COLO829 (cell line): Measurements from ENCODE around the gene MCCC1.
"Not testable (repeated sequence)": the region's sequence is repeated elsewhere in the genome, so short reads cannot be mapped to it uniquely, and the experiment has no call there.

ENCODE experiments used
- DNase-seq: peaks from one replicate; pipeline ENCODE4 v3.0.0; 2012; ENCODE audit warnings: low spot score

Gene MCCC1

GRCh38 chr3:183046883-183047282, 52.4 kb downstream of the MCCC1 start:
- no peak for DNase-seq

DNA sequence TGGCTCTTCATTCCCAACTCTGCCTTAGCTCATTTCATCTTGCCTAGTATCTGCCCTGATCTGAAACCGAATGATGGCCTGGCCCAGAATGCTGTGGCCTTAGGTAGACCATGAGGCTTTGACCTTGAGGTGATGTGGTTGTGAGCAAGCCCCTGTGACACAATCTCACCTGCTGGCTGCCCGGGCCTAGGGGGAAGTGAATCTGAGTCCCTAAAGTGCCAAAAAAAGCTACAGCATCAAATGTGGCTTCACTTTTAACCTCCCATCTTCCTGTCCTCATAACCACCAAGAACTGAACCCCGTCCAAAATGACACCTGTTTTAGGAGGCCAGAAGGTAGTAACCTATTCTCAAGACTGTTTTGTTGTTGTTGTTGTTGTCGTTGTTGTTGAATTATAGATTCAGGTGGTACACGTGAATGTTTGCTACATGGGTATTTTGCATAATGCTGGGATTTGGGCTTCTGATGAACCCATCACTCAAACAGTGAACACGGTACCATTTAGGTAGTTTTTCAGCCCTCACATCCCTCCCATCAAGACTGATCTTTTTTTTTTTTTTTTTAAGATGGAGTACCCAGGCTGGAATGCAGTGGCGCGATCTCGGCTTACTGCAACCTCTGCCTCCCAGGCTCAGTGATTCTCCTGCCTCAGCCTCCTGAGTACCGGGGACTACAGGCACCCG, 54.6 kb downstream of the MCCC1 start:
- no peak for DNase-seq

DNA sequence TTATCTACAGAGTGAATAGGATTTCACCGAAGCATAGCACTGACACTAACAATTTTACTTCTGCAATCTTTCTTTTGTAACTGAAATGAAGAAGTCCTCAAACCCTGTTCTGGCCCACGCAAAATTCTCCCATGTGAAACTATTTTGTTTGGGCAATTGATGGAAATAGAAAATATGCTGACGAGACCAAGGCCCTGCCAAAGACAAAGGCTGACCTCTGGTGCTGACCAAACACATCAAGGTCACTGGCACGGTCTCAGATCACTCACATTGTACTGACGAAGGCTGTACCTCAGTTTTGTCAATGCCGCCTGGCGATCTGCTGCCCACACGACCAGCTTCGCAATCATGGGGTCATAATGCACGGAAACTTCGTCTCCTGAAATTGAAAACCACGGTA, 60.5 kb downstream of the MCCC1 start:
- no peak for DNase-seq

DNA sequence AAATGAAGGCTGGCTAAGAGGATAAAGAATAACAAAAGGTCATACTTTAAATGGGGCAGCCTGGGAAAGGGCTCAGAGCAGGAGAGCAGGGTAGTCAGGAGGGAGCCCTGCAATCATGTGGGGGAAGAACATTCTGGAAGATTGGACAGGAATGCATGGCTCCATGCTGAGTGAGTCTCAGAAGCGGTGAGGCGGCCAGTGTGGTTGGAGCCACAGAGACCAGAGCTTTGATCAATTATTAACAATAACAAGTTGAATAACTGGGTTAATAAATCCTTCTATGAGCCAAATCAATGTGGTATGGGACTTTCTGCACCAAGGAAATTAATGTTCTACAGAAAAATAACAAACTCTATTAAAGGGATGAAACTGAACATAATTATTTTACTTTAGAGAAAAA, 61.1 kb downstream of the MCCC1 start:
- no peak for DNase-seq

DNA sequence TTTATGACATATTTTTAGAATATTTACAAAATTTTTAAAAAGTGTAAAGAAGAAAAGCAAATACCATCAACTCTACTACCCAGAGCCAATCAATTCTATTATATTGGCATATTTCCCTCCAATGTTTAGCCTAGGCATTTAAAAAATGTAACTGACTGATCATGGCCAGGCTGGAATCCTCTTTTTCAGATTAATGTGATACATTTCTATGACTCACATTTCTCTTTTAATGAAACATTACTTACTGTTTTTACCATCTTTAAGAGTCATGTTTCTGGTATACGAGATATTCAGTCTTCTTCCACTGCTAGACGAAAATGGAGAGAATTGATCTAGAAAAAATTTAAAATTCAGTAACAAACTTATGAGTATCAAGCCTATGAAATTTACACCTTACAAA, 65.5 kb downstream of the MCCC1 start:
- DNase-seq = no peak

GRCh38 chr3:183032880-183033555, 66.3 kb downstream of the MCCC1 start:
- DNase-seq = no peak

DNA sequence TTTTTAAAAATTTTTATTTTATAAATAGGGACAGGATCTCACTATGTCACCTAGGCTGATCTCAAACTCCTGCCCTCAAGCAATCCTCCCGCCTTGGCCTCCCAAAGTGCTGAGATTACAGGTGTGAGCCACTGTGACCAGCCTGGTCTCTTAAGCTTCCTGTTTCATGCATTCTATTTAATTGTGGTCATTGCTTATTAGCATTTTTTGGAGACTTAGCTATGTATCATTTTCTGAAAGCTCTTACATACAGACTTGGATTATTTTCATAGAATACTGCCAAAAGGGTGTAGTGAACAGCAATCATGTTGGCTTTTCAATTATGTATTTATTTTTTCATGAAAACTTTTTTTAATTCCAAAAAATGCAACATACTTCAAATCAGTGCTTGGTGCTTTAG, 67.5 kb downstream of the MCCC1 start:
- DNase-seq = no peak

GRCh38 chr3:183028416-183028815, 70.9 kb downstream of the MCCC1 start:
- no peak for DNase-seq

DNA sequence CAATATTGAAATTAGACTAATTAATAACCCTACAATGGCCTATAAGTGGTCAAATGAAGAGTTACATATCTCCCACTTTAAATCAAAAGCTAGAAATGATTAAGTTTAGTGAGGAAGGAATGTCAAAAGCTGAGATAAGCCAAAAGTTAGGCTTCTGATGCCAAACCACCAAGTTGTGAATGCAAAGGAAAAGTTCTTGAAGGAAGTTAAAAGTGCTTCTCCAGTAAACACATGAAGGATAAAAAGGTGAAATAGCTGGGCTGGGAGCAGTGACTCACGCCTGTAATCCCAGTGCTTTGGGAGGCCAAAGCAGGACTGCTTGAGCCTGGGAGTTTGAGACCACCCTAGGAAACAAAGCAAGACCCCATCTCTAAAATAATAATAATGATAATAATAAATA, 72.0 kb downstream of the MCCC1 start:
- DNase-seq = no peak

GRCh38 chr3:183022936-183023516, 76.3 kb downstream of the MCCC1 start:
- no peak for DNase-seq

GRCh38 chr3:183018421-183019192, 80.7 kb downstream of the MCCC1 start:
- DNase-seq = no peak

DNA sequence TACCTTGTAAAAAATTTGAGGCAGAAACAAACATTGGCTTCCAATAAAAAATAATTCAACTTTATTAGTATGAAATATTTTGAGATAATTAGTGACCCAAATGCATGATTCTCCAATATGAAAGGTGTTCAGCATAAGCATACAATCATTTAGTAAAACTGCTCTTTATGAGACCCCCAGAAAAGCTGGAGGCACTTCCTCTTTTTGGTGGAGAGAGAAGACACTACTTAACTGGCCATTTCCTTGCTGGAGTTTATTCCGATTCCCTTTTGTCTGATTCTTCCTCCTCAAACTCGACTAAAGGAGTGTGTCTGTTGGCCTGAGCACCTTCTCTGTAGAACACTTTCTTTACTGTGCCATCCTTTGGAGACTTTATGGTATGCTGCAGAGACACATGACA, 84.1 kb downstream of the MCCC1 start:
- no peak for DNase-seq

DNA sequence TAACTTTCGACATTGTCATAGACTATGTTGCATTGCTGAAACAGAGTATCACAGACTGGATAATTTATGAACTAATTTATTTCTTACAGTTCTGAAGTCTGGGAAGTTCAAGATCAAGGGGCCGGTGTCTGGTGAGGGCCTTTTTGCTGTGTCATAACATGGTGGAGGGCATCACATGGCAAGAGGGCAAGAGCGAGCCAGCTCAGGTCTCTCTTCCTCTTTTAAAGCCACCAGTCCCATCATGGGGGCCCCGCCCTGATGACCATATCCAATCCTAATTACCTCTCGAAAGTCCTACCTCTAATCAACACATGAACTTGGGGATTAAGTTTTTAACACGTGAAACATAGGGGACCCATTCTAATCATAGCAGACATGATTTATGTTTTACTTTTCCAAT, 85.4 kb downstream of the MCCC1 start:
- DNase-seq = no peak

GRCh38 chr3:183013074-183013473, 86.2 kb downstream of the MCCC1 start:
- DNase-seq = no peak

GRCh38 chr3:183008800-183009199, 90.5 kb downstream of the MCCC1 start:
- no peak for DNase-seq

GRCh38 chr3:183008303-183008702, 91.0 kb downstream of the MCCC1 start:
- DNase-seq = no peak

DNA sequence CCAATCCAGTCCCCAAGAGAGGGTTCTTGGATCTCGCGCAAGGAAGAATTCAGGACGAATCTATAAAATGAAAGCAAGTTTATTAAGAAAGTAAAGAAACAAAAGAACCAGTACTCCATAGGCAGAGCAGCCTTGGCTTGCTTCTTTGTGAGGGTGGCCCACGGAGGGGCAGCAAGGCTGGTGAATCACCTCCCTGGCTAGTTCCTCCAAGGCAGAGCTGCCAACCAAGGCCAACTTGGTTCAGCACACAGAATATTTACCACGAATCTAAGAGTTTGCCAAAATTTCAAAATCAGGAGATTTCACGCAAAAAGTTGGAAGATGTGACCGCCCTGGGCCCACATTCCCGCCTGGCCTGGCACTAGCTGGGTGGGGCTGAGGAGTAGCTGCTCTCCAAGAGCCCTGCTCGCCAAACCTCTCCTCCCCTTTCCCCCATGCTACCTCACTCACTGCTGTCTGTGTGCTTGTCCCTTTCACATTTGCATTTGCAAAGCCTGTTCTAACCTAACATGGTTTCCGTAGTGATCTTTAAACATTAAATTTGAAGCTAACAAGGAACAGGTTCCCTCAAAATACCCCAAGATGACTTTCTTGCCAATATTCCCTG, 92.8 kb downstream of the MCCC1 start:
- DNase-seq = no peak

- DNase-seq = no peak
Observed at GRCh38 chr3:182999767-183000166, 99.5 kb downstream of the MCCC1 start.

- not testable (repeated sequence) for DNase-seq
Observed at GRCh38 chr3:182993486-182994201, 105.7 kb downstream of the MCCC1 start.

- no peak for DNase-seq
Observed at GRCh38 chr3:182989566-182989965, 109.7 kb downstream of the MCCC1 start.

GRCh38 chr3:182986021-182986420, 113.3 kb downstream of the MCCC1 start:
- DNase-seq = no peak

DNA sequence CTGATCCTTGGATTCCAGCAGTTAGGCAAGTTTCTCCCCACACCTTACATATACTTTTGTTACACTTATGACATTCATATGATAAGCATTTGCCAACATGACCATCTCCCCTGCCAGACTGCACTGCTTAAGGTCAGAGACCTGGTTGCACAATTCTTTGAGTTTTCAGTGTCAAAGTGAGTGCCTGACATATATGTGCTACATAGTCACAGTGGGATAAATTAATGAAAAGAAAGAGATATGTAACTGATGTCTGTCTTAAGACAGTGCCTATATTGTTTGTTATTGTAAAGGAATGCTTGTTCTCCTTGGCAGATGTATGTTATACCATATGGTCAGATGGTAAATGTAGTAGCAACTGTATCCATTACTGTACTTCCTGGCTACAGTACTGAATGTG, 115.4 kb downstream of the MCCC1 start:
- peak; percentile 34 for DNase-seq
